ENCODE data around the gene IFRD2. TPM values are rescaled to one million over a fixed set of nuclear protein-coding genes. Genes with fewer than 3 reads are reported as not detected.
"Not testable (repeated sequence)": the region's sequence is repeated elsewhere in the genome, so short reads cannot be mapped to it uniquely, and the experiment has no call there.

The IFRD2 gene
- total RNA-seq, 6 donors from 2014 or later = 45.4 to 126 (median 77.5) TPM

GRCh38 chr3:50317300-50317699, 25.1 kb upstream of the IFRD2 start:
- peaks cover 70 to 82% (median 81%) of the 10 kb centered on the region in 4 donors for H3K4me1 ChIP-seq

GRCh38 chr3:50316657-50317242, 24.5 kb upstream of the IFRD2 start:
- peak; percentile 10 to 87 for ATAC-seq (ENCODE audit: low FRiP score in 2 of 2)
- no peak for TF ChIP-seq CTCF (IDR thresholded peaks at IDR 0.05)
- TF ChIP-seq POLR2A (IDR thresholded peaks at IDR 0.05) = peak in 2 of 4 donors; percentile 35 to 79
- TF ChIP-seq EP300 (IDR thresholded peaks at IDR 0.05) = peak in 1 of 4 donors; percentile 10
- TF ChIP-seq POLR2AphosphoS5 (IDR thresholded peaks at IDR 0.05) = peak in 1 of 2 donors; percentile 72
- WGBS, 2 donors = 26 to 48% methylated on average over 8 of the region's 9 CpGs
- H3K27me3 ChIP-seq = no peaks in the 10 kb centered on the region
- peaks cover 65 to 77% (median 75%) of the 10 kb centered on the region in 4 donors for H3K4me1 ChIP-seq
- DNase-seq = peak; percentile 82 to 96
- peak overlapping the region in 3 of 4 donors; percentile 65 to 96 (median 79) for H3K4me3 ChIP-seq
- H3K27ac ChIP-seq = peak overlapping the region; percentile 94 to 97 (median 95)
- no peaks in the 10 kb centered on the region for H3K9me3 ChIP-seq
- H3K36me3 ChIP-seq = peaks cover 13 to 69% (median 30%) of the 10 kb centered on the region in 4 donors

More at GRCh38 chr3:50317300-50317699, 25.1 kb upstream of the IFRD2 start:
- DNase-seq = no peak
- Histone ChIP-seq H3K27ac (peak overlapping the region; percentile 94 to 97 (median 95)), H3K9me3 (no peaks in the 10 kb centered on the region), H3K27me3 (no peaks in the 10 kb centered on the region), H3K4me3 (peak overlapping the region in 3 of 4 donors; percentile 65 to 96 (median 79)), H3K36me3 (peaks cover 13 to 69% (median 30%) of the 10 kb centered on the region in 4 donors)
- TF ChIP-seq CTCF (IDR thresholded peaks at IDR 0.05) = no peak
- no peak for TF ChIP-seq EP300 (IDR thresholded peaks at IDR 0.05)
- ATAC-seq (ENCODE audit: low FRiP score in 2 of 2) = no peak
- 53 to 90% methylated on average over 2 to 6 of the region's 6 CpGs for WGBS, 2 donors

- H3K4me1 ChIP-seq = peaks cover 63 to 73% (median 69%) of the 10 kb centered on the region in 4 donors
- H3K4me3 ChIP-seq = no peak overlapping the region
- peaks cover 13 to 51% (median 29%) of the 10 kb centered on the region in 4 donors for H3K36me3 ChIP-seq
- H3K27ac ChIP-seq = peak overlapping the region; percentile 37 to 97 (median 84)
- no peaks in the 10 kb centered on the region for H3K9me3 ChIP-seq
- no peaks in the 10 kb centered on the region for H3K27me3 ChIP-seq
- DNase-seq (no peak), ATAC-seq (ENCODE audit: low FRiP score in 2 of 2) (no peak)
- no peak for TF ChIP-seq EP300 (IDR thresholded peaks at IDR 0.05)
- TF ChIP-seq POLR2AphosphoS5 (IDR thresholded peaks at IDR 0.05) = no peak
- no peak for TF ChIP-seq POLR2A (IDR thresholded peaks at IDR 0.05)
- TF ChIP-seq CTCF (IDR thresholded peaks at IDR 0.05) = no peak
- 92 to 97% methylated on average over 4 of the region's 4 CpGs for WGBS, 2 donors
These were observed 22.6 kb upstream of the IFRD2 start for GRCh38 chr3:50314816-50315215.

- ATAC-seq (ENCODE audit: low FRiP score in 2 of 2) (no peak), DNase-seq (peak in 1 of 2 donors; percentile 78)
- WGBS, 2 donors = 31 to 52% methylated on average over 3 of the region's 3 CpGs
- H3K27ac ChIP-seq = peak overlapping the region; percentile 37 to 97 (median 84)
- H3K4me1 ChIP-seq = peaks cover 60 to 73% (median 66%) of the 10 kb centered on the region in 4 donors
- H3K9me3 ChIP-seq = no peaks in the 10 kb centered on the region
- no peak overlapping the region for H3K4me3 ChIP-seq
- H3K36me3 ChIP-seq = peaks cover 13 to 47% (median 24%) of the 10 kb centered on the region in 4 donors
- no peak for TF ChIP-seq EP300 (IDR thresholded peaks at IDR 0.05)
- TF ChIP-seq POLR2A (IDR thresholded peaks at IDR 0.05) = no peak
- no peak for TF ChIP-seq CTCF (IDR thresholded peaks at IDR 0.05)
- TF ChIP-seq POLR2AphosphoS5 (IDR thresholded peaks at IDR 0.05) = no peak
- no peaks in the 10 kb centered on the region for H3K27me3 ChIP-seq
These were observed 22.1 kb upstream of the IFRD2 start for GRCh38 chr3:50314342-50314741.

GRCh38 chr3:50312041-50312440, 19.8 kb upstream of the IFRD2 start:
- H3K27me3 ChIP-seq; H3K9me3 ChIP-seq; ATAC-seq (ENCODE audit: low FRiP score in 2 of 2): not testable (repeated sequence)
- Histone ChIP-seq H3K4me1 (peaks cover 37 to 50% (median 43%) of the 10 kb centered on the region in 4 donors), H3K36me3 (peaks cover under 1 to 28% (median 8%) of the 10 kb centered on the region in 4 donors), H3K27ac (peak overlapping the region in 3 of 4 donors; percentile 79 to 87 (median 83)), H3K4me3 (peak overlapping the region in 2 of 4 donors; percentile 31 to 50)
- DNase-seq = peak in 1 of 2 donors; percentile 63
- 84 to 100% methylated on average over 1 to 6 of the region's 32 CpGs for whole genome bisulfite sequencing, 2 donors

Data from upper lobe of left lung (tissue), 6 donors.